IPS DF 6.9 (cell line): ENCODE data around the gene TMEM222.

Experiments
- DNase-seq: peaks from one replicate; pipeline ENCODE4 v3.0.0-alpha.2; 2013; ENCODE audit warnings: low read depth, low spot score
- H3K27ac ChIP-seq: one replicate; pipeline ENCODE4 v1.5.1; 2013; ENCODE audit warnings: low read length, control low read depth
- H3K27me3 ChIP-seq: 2 replicates; pipeline ENCODE4 v1.6.1; 2013; ENCODE audit warnings: mild to moderate bottlenecking, low read length; ENCODE audit not compliant: control insufficient read depth, insufficient read depth
- H3K36me3 ChIP-seq: 2 replicates; pipeline ENCODE4 v1.6.1; 2013; ENCODE audit warnings: low read length; ENCODE audit not compliant: control insufficient read depth, insufficient read depth
- H3K4me1 ChIP-seq: 2 replicates; pipeline ENCODE4 v1.6.1; 2013; ENCODE audit warnings: low read length; ENCODE audit not compliant: control insufficient read depth, insufficient read depth
- H3K4me3 ChIP-seq: 2 replicates; pipeline ENCODE4 v1.5.1; 2013; ENCODE audit warnings: mild to moderate bottlenecking, low read length
- H3K9me3 ChIP-seq: 2 replicates; pipeline ENCODE4 v1.6.1; 2013; ENCODE audit warnings: low read length, inconsistent platforms; ENCODE audit not compliant: control insufficient read depth, insufficient read depth
- WGBS: extraction: QIAGEN DNeasy Blood & Tissue Kit; methylation state at CpG from one replicate; pipeline ENCODE4 v1.1.7; 2013; ENCODE audit warnings: mixed read lengths, missing lambda C conversion rate; ENCODE audit not compliant: insufficient read length, insufficient coverage; 5-methylcytosine and 5-hydroxymethylcytosine counted together

TMEM222 gene

GRCh38 chr1:27360159-27361043, 38.4 kb downstream of the TMEM222 start:
- no peak overlapping the region for H3K27ac ChIP-seq
- H3K27me3 ChIP-seq = peaks cover 16% of the 10 kb centered on the region; the same call in 1 of the 2 replicates
- H3K4me3 ChIP-seq = peak overlapping the region; percentile 70
- no peaks in the 10 kb centered on the region for H3K9me3 ChIP-seq
- H3K36me3 ChIP-seq = no peaks in the 10 kb centered on the region
- peaks cover 9% of the 10 kb centered on the region for H3K4me1 ChIP-seq
- no peak for DNase-seq
- WGBS = no CpG with 5 or more reads among the region's 71 CpGs

- H3K36me3 ChIP-seq = no peaks in the 10 kb centered on the region
- H3K9me3 ChIP-seq = no peaks in the 10 kb centered on the region
- H3K27me3 ChIP-seq = peaks cover 16% of the 10 kb centered on the region; the same call in 1 of the 2 replicates
- H3K27ac ChIP-seq = no peak overlapping the region
- peaks cover 9% of the 10 kb centered on the region for H3K4me1 ChIP-seq
- peak overlapping the region; percentile 70; the same call in 1 of the 2 replicates for H3K4me3 ChIP-seq
- WGBS = no CpG with 5 or more reads among the region's 21 CpGs
- DNase-seq = no peak
These were observed 39.1 kb downstream of the TMEM222 start for GRCh38 chr1:27361044-27361402.

GRCh38 chr1:27361553-27361952, 39.6 kb downstream of the TMEM222 start:
- WGBS = no CpG with 5 or more reads among the region's 8 CpGs
- no peak overlapping the region for H3K27ac ChIP-seq
- H3K27me3 ChIP-seq = peaks cover 16% of the 10 kb centered on the region; the same call in 1 of the 2 replicates
- DNase-seq = no peak
- no peaks in the 10 kb centered on the region for H3K36me3 ChIP-seq
- no peaks in the 10 kb centered on the region for H3K9me3 ChIP-seq
- no peak overlapping the region for H3K4me3 ChIP-seq
- peaks cover 9% of the 10 kb centered on the region for H3K4me1 ChIP-seq

GRCh38 chr1:27363766-27364695, 42.1 kb downstream of the TMEM222 start:
- peaks cover 14% of the 10 kb centered on the region; the same call in 1 of the 2 replicates for H3K27me3 ChIP-seq
- H3K36me3 ChIP-seq = no peaks in the 10 kb centered on the region
- no peak overlapping the region for H3K27ac ChIP-seq
- peaks cover 9% of the 10 kb centered on the region; the same call in 1 of the 2 replicates for H3K4me1 ChIP-seq
- no peak for DNase-seq
- no peaks in the 10 kb centered on the region for H3K9me3 ChIP-seq
- H3K4me3 ChIP-seq = no peak overlapping the region
- no CpG with 5 or more reads among the region's 26 CpGs for WGBS

- Histone ChIP-seq H3K4me3 (no peak overlapping the region), H3K27me3 (peaks cover 7% of the 10 kb centered on the region; the same call in 1 of the 2 replicates), H3K9me3 (no peaks in the 10 kb centered on the region), H3K4me1 (peaks cover 8% of the 10 kb centered on the region; the same call in 1 of the 2 replicates), H3K36me3 (no peaks in the 10 kb centered on the region), H3K27ac (no peak overlapping the region)
- DNase-seq = no peak
- no CpG with 5 or more reads among the region's 11 CpGs for WGBS
These were observed 42.9 kb downstream of the TMEM222 start for GRCh38 chr1:27364696-27365371.

- no CpG with 5 or more reads among the region's 40 CpGs for WGBS
- Histone ChIP-seq H3K4me1 (peaks cover 6% of the 10 kb centered on the region; the same call in 1 of the 2 replicates), H3K27ac (no peak overlapping the region)
These were observed 43.6 kb downstream of the TMEM222 start for GRCh38 chr1:27365372-27366112.

GRCh38 chr1:27366113-27366410, 44.1 kb downstream of the TMEM222 start:
- no peak for DNase-seq
- H3K27me3 ChIP-seq = peaks cover 4% of the 10 kb centered on the region; the same call in 1 of the 2 replicates
- H3K9me3 ChIP-seq = no peaks in the 10 kb centered on the region
- H3K36me3 ChIP-seq = no peaks in the 10 kb centered on the region
- no peak overlapping the region for H3K27ac ChIP-seq
- peaks cover 6% of the 10 kb centered on the region; the same call in 1 of the 2 replicates for H3K4me1 ChIP-seq
- no CpG with 5 or more reads among the region's 30 CpGs for whole genome bisulfite sequencing
- H3K4me3 ChIP-seq = peak overlapping the region; percentile 43; the same call in 1 of the 2 replicates

More at GRCh38 chr1:27365372-27366112, 43.6 kb downstream of the TMEM222 start:
- H3K27me3 ChIP-seq = peaks cover 7% of the 10 kb centered on the region; the same call in 1 of the 2 replicates
- no peak for DNase-seq
- no peaks in the 10 kb centered on the region for H3K36me3 ChIP-seq
- H3K4me3 ChIP-seq = peak overlapping the region; percentile 43; the same call in 1 of the 2 replicates
- H3K9me3 ChIP-seq = no peaks in the 10 kb centered on the region

GRCh38 chr1:27366411-27367159, 44.6 kb downstream of the TMEM222 start, which contains the start of gene MAP3K6:
MAP3K6 (minus strand) TSS chr1:27366961; CDS start chr1:27366597, 364 bp downstream.
- Histone ChIP-seq H3K27me3 (no peaks in the 10 kb centered on the region; the same call in 1 of the 2 replicates), H3K27ac (no peak within 1 kb of the TSS), H3K4me1 (peaks cover 6% of the 10 kb centered on the region; the same call in 1 of the 2 replicates), H3K36me3 (no peaks in the 10 kb centered on the region), H3K4me3 (peak within 1 kb of the TSS; percentile 43; the same call in 1 of the 2 replicates), H3K9me3 (no peaks in the 10 kb centered on the region)
- DNase-seq = no peak
- no CpG with 5 or more reads among the region's 67 CpGs for WGBS

GRCh38 chr1:27367160-27367650, 45.2 kb downstream of the TMEM222 start:
- Histone ChIP-seq H3K27ac (no peak overlapping the region), H3K4me3 (peak overlapping the region; percentile 43; the same call in 1 of the 2 replicates), H3K36me3 (no peaks in the 10 kb centered on the region), H3K27me3 (no peaks in the 10 kb centered on the region), H3K9me3 (no peaks in the 10 kb centered on the region), H3K4me1 (peaks cover 6% of the 10 kb centered on the region; the same call in 1 of the 2 replicates)
- WGBS = no CpG with 5 or more reads among the region's 8 CpGs
- DNase-seq = no peak
